Omental fat pad (tissue), 4 donors: ENCODE measurements around the gene NELL1. TPM values are rescaled to one million over a fixed set of nuclear protein-coding genes. Genes with fewer than 3 reads are reported as not detected.

ENCODE experiments used
- ATAC-seq: fragments of 150-250 bp; one replicate; pipeline ENCODE4 v1.9.1; 2016; ENCODE audit warnings: mild to moderate bottlenecking, moderate library complexity; ENCODE audit not compliant: low FRiP score
- DNase-seq: peaks from one replicate; pipeline ENCODE4 v3.0.0-alpha.2; 2019; ENCODE audit warnings: low spot score
- CTCF ChIP-seq, 3 donors: fragments of 450-650 bp; IDR thresholded peaks; one replicate each; pipeline ENCODE4 v1.5.1; 2016 to 2017; ENCODE audit warnings: antibody characterized with exemption in 3 of 3, mild to moderate bottlenecking in 3 of 3, moderate library complexity in 2 of 3
- total RNA-seq, 4 donors: library from RNA; depleted of rRNA; stranded (reverse); fragments of >200 nt; gene quantifications; one replicate each; pipeline ENCODE4 v1.1.0, GENCODE V29; 2016

NELL1 gene
- total RNA-seq, 4 donors from 2014 or later: 0.48 to 1.3 TPM; not detected in 2

DNA sequence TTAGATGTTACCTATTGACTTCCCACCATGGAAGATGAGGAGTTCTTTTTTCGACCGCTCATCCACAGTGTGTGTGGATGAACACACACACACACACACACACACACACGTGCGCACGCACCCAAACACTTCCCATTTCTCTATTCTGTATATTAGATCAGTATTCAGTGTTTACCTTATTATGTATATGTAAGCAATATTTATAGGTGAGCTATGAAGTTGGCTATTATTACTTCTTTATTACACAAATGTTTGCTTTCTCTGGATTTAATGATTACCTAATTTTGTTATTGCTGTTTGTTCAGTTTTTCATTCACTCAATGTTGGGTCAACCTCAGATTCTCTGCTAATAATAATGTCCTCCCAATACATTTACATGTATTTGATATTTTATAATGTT, 721.0 kb downstream of the NELL1 start:
- TF ChIP-seq CTCF (IDR thresholded peaks at IDR 0.05): no peak
- ATAC-seq: no peak

GRCh38 chr11:21396342-21397008, 727.1 kb downstream of the NELL1 start:
- DNase-seq (no peak), ATAC-seq (no peak)
- TF ChIP-seq CTCF (IDR thresholded peaks at IDR 0.05): no peak

More for the DNA sequence above, 721.0 kb downstream of the NELL1 start:
- no peak for DNase-seq

GRCh38 chr11:21398195-21398594, 728.8 kb downstream of the NELL1 start:
- DNase-seq: no peak
- no peak for TF ChIP-seq CTCF (IDR thresholded peaks at IDR 0.05)
- ATAC-seq: no peak

DNA sequence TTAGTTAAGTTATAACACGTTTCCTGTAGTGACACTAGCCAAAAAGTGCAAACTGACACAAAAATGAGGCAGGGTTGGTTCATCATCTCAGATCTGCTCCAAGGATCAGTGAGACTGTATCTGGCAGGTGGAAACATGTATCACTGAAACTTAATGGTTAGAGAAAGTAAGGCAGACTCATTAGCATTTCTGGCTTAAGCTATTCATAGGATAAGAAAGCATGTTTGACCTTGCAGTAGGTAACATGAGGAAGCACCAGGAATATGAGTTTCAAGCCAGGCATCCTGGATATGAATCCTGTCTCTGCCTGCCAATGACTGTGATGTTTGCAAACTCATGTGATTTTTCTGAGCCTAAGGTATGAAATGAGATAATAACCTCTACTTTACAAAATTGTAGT, 732.1 kb downstream of the NELL1 start:
- DNase-seq (no peak), ATAC-seq (no peak)
- TF ChIP-seq CTCF (IDR thresholded peaks at IDR 0.05): no peak

DNA sequence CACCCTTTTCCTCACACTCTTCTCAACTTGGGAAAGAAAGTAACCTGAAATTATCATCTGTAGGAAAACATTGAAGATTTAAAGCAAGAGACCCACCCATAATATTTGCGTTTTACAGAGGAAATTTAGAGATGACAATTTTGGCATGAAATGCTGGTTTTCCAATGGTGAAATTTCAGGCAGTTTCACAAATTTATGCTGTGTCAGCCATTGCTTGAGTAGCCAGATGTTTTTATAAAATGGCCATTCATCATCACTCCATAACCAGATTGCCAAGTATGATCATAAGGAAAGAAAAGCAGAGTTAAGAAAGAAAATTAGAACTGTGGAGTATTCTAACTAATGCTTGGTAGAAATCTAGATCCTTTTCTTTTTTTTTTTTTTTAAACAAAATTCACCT, 732.9 kb downstream of the NELL1 start:
- ATAC-seq (no peak), DNase-seq (no peak)
- TF ChIP-seq CTCF (IDR thresholded peaks at IDR 0.05): no peak

- ATAC-seq: no peak
- no peak for TF ChIP-seq CTCF (IDR thresholded peaks at IDR 0.05)
- no peak for DNase-seq
Measured at GRCh38 chr11:21403069-21403468, 733.7 kb downstream of the NELL1 start.

- ATAC-seq: no peak
- no peak for TF ChIP-seq CTCF (IDR thresholded peaks at IDR 0.05)
- DNase-seq: no peak
Measured at GRCh38 chr11:21405422-21405821, 736.0 kb downstream of the NELL1 start.
